Measurements from ENCODE around the gene ASTN2. TPM values are rescaled to one million over a fixed set of nuclear protein-coding genes. Genes with fewer than 3 reads are reported as not detected.

The ASTN2 gene
- total and polyA plus RNA-seq, 2 experiments from 2014 or later = 7.0 to 24.6 TPM

- Histone ChIP-seq H4K20me1 (replicated peaks; ENCODE audit: insufficient read depth) (no peaks in the 10 kb centered on the region), H2AFZ (no peak overlapping the region), H3K9me2 (ENCODE audit: insufficient read depth) (no peaks in the 10 kb centered on the region), H3K27me3 (ENCODE audit: insufficient read depth) (no peaks in the 10 kb centered on the region), H3K4me3 (no peak overlapping the region), H3K4me1 (ENCODE audit: insufficient read depth) (no peaks in the 10 kb centered on the region), H3F3A (replicated peaks; ENCODE audit: low read depth) (no peaks in the 10 kb centered on the region), H3K4me2 (no peak overlapping the region), H3K36me3 (ENCODE audit: insufficient read depth) (no peaks in the 10 kb centered on the region), H3K27ac (ENCODE audit: low read depth) (no peak overlapping the region), H3K79me2 (replicated peaks; ENCODE audit: insufficient read depth) (no peaks in the 10 kb centered on the region)
- Mint-ChIP-seq H3K27ac (no peak overlapping the region), H3K27me3 (ENCODE audit: insufficient read depth, low read depth, poor library complexity) (peaks cover 5% of the 10 kb centered on the region), H3K4me3 (no peak overlapping the region), H3K4me1 (no peaks in the 10 kb centered on the region), H3K36me3 (ENCODE audit: low read depth) (no peaks in the 10 kb centered on the region), H3K9me3 (no peaks in the 10 kb centered on the region)
- ATAC-seq = no peak
- DNase-seq (ENCODE audit: low spot score) = no peak
- TF ChIP-seq ZNF462 (CRISPR knock-in tag; IDR thresholded peaks at IDR 0.05) = no peak
- TF ChIP-seq NANOG (IDR thresholded peaks at IDR 0.05; ENCODE audit: borderline replicate concordance) = no peak
- TF ChIP-seq POLR2AphosphoS5 (IDR thresholded peaks at IDR 0.05; ENCODE audit: low read depth) = no peak
- no peak for TF ChIP-seq CTCF (conservative IDR thresholded peaks at IDR 0.05; ENCODE audit: low read depth in 2 of 2)
- no peak for TF ChIP-seq STAT1 (IDR thresholded peaks at IDR 0.05; ENCODE audit: unreplicated experiment)
- no peak for TF ChIP-seq REST (IDR thresholded peaks at IDR 0.05; ENCODE audit: unreplicated experiment)
- TF ChIP-seq ZNF331 (CRISPR knock-in tag; IDR thresholded peaks at IDR 0.05; ENCODE audit: low read depth) = no peak
- TF ChIP-seq EZH2 (IDR thresholded peaks at IDR 0.05; ENCODE audit: low read depth, unreplicated experiment) = no peak
- no peak for TF ChIP-seq ZNF114 (CRISPR knock-in tag; IDR thresholded peaks at IDR 0.05)
- no peak for TF ChIP-seq EZH2phosphoT487 (IDR thresholded peaks at IDR 0.05; ENCODE audit: unreplicated experiment)
- TF ChIP-seq ETS1 (IDR thresholded peaks at IDR 0.05) = no peak
- no peak for TF ChIP-seq CREB1 (CRISPR knock-in tag; IDR thresholded peaks at IDR 0.05; ENCODE audit: low read depth)
- TF ChIP-seq JUNB (IDR thresholded peaks at IDR 0.05; ENCODE audit: unreplicated experiment) = no peak
Measured at GRCh38 chr9:117233016-117233415, 181.8 kb downstream of the ASTN2 start.

All from GM23338 (cell line).